Stomach (tissue), 4 donors: ENCODE data around the gene MPP4.

ENCODE experiments used
- EP300 ChIP-seq: sonication (generic); formaldehyde crosslinking; IDR thresholded peaks from one replicate; pipeline ENCODE4 v1.6.1; 2017; ENCODE audit warnings: antibody characterized with exemption
- POLR2A ChIP-seq, 4 donors: fragments of 450-650 bp; IDR thresholded peaks; one replicate each; pipeline ENCODE4 v1.6.1; 2016; ENCODE audit warnings: antibody characterized with exemption in 4 of 4, control low read depth in 2 of 4, mild to moderate bottlenecking in 1 of 4, moderate library complexity in 1 of 4
- POLR2AphosphoS5 ChIP-seq, 3 donors: sonication (generic); formaldehyde crosslinking; IDR thresholded peaks; one replicate each; pipeline ENCODE4 v1.6.1; 2016; ENCODE audit warnings: antibody characterized with exemption in 3 of 3
- TF ChIP-seq, protein P1 (sequence below), 7 experiments: fragments of 450-650 bp in 4 of 7; fragments of 200-600 bp in 3 of 7; sonication (generic) in 3 of 7; IDR thresholded peaks; one replicate each; pipeline ENCODE4 v1.5.1; 2016 to 2019; ENCODE audit warnings: antibody characterized with exemption in 7 of 7, control low read depth in 2 of 7, mild to moderate bottlenecking in 1 of 7

DNA sequence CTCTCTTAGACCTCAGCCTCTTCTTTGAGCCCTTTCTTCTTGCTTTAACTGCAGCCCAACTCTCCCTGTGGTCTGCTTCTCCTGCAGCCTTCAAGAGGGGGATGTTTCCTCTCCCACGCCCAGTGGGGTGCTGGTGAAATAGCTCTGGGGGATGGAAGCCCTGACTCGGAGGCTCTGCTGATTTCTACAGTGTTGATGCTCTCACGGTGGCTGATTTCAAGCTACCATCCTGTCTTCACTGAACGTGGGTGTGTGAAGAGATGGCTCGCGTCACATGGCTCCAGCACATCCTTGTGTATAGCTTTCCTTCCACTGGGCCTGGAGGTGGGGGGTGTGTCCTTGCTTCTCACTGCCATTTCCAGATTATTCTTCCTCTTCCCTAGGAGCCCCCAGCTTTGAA lies 20.0 kb downstream of the MPP4 start:
- TF ChIP-seq, protein P1, sequence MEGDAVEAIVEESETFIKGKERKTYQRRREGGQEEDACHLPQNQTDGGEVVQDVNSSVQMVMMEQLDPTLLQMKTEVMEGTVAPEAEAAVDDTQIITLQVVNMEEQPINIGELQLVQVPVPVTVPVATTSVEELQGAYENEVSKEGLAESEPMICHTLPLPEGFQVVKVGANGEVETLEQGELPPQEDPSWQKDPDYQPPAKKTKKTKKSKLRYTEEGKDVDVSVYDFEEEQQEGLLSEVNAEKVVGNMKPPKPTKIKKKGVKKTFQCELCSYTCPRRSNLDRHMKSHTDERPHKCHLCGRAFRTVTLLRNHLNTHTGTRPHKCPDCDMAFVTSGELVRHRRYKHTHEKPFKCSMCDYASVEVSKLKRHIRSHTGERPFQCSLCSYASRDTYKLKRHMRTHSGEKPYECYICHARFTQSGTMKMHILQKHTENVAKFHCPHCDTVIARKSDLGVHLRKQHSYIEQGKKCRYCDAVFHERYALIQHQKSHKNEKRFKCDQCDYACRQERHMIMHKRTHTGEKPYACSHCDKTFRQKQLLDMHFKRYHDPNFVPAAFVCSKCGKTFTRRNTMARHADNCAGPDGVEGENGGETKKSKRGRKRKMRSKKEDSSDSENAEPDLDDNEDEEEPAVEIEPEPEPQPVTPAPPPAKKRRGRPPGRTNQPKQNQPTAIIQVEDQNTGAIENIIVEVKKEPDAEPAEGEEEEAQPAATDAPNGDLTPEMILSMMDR (IDR thresholded peaks at IDR 0.05) = no peak
- TF ChIP-seq POLR2A (IDR thresholded peaks at IDR 0.05) (no peak), POLR2AphosphoS5 (IDR thresholded peaks at IDR 0.05) (no peak), EP300 (no peak)
